ENCODE measurements around the gene NFU1. TPM values are rescaled to one million over a fixed set of nuclear protein-coding genes. Genes with fewer than 3 reads are reported as not detected.
A peak's percentile ranks its signal among the peaks of the same experiment; 100 is the strongest.
"Not testable (repeated sequence)": the region's sequence is repeated elsewhere in the genome, so short reads cannot be mapped to it uniquely, and the experiment has no call there.

Gene NFU1
- total RNA-seq, 1 donor from 2014 or later = 44.9 TPM

DNA sequence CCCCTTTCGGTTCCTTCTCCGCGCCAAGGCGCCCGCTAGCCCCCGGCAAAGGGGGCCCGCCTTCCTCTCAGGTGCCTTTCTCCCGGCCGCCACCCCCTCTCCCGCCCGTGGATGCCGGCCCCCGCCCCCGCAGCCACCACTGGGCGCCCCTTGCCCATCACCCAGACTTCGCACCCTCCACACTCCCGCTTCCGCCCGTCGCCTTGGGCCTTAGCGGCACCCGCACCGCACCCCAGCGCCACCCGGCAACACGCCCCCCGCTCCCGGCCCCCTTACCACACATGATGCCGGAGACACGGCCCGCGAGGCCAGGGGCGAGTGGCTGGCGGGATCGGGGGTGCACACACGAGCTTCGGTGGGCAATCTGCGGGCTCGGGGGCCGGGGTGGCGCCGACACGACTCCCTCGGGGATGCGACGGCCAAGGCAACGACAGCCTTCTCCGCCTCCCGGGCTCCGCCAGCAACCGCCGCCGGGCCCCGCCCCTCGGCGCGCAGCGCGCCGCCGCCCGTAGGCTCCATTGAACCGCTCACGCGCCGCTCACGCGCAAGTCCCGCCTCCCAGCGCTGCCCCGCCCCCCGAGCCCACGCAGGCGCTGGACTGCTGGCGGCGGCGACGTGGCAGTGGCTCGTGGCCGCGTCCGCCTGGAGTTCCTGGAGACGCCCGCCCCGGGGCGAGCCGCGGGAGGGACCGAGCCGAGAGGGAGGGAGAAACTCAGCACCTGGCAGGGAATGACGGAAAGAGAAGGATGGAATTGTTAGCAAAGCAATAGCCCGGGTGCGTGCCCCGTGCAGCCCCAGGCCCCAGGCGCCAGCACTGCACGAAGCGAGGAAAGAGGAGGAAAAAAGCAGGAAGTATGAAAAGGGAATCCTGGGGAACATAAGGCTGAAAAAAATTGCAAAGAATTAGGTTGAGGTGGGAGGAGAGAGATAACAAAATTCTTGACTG lies 50.2 kb downstream of the NFU1 start, which contains the start of gene GFPT1:
TSS of gene GFPT1 (minus strand) at position 439 of the 946 bp plus-strand sequence. CDS start at position 283, 156 bp downstream.
- peak; percentile 96 for DNase-seq

DNA sequence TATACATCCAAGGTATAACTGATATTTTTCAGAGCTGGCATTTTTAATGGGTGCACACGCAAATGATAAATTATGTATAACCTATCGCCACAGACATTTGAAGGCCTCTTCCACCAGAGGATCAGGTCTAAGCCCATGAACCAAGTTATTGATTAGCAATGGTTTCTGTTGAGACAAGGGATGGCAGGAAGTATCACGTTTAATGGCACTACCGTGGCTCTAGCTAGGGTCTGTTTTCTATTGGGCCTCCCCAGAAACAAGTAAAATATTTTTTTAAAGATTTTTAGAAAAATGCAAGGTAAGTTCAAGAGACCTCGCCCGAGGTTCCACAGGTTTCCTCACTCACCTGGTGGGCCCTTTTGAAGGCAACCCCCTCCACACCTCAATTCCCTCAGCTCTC lies 50.9 kb downstream of the NFU1 start:
- DNase-seq = peak; percentile 17

DNA sequence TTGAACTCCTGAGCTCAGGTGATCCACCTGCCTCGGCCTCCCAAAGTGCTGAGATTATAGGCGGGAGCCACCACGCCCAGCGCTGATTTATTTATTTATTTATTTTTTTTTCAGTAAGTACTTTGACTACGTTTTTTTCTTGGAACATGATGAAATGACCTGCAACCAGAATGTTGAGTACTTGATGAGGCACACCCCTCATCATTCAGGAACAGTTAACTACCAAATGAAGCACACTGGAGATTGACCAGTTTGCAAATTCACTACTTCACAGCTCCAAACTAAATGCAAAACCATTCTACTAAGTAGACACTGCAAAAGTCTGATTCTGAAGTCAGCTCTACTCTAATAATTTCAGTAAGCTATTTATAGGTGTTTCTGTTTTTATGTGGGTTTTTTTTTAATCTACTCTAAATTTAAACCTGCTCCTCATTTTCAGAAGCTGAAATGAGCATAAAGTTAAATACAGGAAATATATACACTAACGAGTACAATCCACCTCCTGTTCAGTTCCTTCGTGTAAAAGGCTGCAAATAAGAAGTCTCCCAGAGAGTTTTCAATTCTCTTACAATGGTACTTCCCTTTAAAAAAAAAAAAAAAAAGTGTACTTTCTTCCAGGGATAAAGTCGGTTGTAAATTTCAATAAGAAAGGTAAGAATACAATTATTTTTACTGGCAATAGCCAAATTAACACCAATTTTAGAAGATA lies 51.6 kb downstream of the NFU1 start:
- no peak for DNase-seq

DNA sequence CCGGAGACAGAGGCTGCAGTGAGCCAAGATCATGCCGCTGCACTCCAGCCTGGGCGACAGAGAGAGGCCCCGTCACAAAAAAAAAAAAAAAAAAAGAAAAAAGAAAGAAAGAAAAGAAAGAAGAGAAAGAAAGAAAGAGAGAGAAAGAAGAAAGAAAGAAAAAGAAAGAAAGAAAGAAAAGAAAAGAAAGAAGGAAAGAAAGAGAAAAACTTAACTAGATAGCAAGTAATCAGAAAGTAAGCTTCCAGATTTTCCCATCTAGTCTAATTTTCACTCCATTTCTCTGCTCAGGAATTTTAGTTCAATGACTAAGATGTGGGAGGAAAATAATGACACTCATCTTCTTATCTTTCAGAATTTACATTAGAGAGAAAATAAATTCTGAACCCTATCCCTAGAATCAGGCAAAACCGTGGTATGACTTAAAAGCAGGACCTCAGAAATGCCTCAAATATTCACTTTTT lies 52.6 kb downstream of the NFU1 start:
- DNase-seq = no peak

DNA sequence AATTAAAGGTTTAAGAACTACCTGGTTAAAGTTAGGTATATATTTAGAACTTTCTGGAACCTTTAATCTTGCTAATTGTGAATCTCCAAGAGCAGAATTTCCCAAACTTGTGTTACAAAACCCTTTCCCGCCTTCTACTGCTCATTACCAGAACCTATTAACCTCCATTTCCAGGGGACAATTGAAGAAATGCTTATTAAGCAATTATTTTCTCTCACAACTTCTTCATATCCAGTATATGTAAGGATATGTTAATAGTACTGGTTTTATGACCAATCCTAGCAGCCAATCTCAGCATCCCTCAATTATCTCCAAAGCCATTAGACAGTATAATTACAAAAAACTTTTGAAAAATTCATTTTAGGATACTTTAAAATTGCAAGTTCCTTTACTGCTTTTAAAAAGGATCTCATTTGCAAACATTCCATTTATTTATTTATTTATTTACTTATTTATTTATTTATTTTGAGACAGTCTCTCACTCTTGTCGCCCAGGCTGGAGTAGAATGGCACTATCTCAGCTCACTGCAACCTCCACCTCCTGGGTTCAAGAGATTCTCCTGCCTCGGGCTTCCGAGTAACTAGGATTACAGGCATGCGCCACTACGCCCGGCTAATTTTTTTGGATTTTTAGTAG lies 53.9 kb downstream of the NFU1 start:
- no peak for DNase-seq

DNA sequence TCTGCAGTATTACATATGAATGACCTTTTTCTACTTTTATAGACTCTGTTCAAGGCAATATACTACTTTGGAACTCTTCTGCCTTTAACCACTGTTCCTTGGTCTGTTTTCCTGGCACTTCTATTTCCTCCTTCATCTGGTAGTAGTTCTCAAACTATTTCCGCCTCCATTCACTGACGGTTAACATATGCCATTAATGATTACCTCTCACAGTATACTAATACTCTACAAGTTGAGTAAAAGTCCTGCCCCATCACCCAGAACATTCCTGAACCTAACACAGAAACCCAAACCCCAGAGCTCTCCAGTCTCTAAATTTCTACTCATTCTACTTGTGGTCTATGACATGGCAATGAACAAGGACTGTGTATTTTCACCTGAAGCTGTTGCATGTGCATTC lies 54.7 kb downstream of the NFU1 start:
- DNase-seq = no peak

DNA sequence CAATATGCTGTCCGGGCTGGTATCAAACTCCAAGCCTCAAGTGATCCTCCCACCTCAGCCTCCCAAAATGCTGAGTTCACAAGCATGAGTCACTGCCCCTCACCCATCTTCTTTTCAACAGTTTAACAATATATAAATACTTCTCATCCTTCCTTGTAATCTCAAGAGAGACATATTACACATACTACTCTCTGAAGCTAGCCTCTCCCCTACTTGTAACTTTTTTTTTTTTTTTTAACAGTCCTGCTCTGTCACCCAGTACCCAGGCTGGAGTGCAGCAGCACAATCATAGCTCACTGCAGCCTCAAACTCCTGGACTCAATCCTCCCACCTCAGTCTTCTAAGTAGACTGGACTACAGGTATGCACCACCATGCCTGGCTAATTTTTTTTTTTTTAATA lies 55.9 kb downstream of the NFU1 start:
- no peak for DNase-seq

DNA sequence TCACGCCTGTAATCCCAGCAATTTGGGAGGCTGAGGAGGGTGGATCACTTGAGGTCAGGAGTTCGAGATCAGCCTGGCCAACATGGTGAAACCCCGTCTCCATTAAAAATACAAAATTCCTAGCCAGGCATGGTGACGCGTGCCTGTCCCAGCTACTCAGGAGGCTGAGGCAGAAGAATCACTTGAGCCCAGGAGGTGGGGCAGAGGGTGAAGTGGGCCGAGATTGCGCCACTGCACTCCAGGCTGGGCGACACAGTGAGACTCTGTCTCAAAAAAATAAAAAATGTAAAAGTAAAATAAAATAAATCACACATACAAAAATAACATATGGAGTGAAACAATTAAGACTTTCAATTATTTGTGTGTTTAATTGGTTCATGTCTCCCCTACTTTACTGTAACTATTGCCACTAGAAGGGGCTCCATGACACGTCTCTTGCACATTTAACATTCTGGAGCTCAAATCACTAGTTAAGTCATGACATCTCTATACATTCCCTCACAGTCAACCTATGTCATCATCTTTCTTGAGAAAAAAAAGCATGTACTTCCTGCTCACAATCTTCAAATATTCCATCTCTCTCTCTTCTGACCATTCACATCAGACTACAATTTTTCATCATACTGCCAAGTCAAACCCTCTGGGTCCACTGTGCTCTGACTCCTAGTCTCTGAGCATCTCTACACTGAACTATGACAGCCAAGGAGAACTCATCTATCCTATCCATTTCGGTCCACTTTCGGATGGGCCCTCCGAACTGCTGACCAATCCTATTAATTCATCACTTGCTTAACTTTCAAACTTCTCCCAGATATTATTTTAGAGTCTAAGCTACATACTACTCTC lies 56.9 kb downstream of the NFU1 start:
- DNase-seq = no peak

DNA sequence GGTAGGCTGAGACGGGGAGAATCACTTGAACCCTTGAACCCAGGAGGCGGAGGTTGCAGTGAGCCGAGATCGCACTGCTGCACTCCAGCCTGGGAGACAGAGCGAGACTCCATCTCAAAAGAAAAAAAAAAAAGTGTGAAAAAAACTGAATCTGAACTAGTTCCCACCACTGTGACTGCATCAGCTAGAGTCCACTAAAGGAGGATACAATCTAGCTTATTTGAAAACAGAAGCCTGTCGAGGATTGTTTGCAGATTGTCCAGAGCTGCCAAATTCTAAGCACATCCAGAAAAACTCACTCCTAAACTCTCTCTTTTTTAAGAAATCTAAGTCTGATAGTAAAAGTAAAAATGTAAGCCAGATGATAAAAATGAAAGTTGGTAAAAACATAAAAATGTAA lies 60.8 kb downstream of the NFU1 start:
- DNase-seq = no peak

DNA sequence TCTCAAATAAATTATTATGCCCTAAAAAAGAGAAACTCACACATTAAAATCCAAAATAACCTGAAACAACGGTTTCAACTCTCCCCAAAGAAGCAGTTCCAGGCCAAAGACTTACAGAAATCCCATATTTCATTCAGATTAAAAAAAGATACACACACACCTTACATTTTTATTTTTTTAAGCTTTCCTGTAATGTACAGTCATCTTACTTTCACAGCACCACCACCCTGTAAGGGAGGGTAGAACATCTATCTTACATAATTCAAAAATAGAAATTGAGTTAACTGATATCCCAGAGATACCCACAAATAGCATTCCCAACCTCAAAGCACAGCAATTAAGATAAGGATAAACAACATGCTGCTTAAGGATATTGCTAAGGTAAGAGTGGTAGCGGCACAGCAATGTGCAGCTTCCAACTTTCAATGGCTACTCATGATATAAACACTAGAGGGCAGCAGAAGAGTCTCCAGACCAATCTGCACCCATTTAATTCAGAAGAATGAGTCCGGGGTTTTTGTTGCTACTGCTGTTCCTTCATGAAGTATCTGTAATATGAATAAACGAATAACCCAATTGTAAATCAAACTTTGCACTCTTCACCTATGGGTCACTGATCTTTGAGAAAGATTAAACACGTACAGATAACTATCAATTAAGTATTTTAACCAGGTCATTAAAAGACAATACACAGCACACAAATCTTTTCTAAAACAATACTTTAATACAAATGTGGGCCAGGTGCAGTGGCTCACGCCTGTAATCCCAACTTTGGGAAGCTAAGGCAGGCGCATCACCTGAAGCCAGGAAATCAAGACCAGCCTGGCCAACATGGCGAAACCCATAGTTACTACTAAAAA lies 61.5 kb downstream of the NFU1 start:
- peak; percentile 56 for DNase-seq

DNA sequence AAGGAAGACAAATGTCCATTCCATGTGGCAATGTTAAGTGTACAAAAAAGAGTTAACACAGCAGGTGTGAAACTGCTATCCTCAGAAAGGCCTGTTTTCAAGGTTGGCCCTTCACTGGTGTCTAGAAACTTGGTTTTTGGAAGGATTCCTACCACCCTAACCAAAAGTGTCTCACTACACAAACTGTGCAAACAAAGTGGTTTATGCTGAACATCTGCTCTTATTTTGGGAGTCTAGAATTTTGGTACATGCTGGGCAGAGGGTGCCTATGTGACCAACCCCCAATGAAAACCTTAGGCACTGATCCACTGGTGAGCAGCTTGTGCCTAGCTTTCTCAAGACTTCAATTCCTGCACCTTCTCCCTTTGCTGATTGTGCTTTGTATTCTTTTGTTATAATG lies 64.5 kb downstream of the NFU1 start:
- DNase-seq = no peak

DNA sequence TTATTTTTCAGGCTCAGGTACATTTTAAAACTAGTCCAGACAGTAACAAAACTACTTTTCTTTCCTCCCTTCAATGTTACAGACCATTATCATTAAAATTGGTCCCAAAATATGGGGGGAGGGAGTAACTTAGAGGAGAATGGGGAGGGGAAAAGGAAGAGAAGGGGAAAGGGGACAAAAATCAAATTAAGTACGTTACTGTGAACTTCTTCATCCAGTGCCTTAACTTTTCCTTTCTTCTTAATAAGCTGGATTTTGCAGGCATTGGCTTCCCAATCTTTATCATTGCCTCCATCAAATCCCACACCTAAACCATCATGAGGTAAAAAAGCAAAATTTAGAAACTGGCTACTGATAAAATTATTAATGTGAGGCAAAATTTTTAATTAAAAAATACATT lies 67.4 kb downstream of the NFU1 start:
- DNase-seq = no peak

DNA sequence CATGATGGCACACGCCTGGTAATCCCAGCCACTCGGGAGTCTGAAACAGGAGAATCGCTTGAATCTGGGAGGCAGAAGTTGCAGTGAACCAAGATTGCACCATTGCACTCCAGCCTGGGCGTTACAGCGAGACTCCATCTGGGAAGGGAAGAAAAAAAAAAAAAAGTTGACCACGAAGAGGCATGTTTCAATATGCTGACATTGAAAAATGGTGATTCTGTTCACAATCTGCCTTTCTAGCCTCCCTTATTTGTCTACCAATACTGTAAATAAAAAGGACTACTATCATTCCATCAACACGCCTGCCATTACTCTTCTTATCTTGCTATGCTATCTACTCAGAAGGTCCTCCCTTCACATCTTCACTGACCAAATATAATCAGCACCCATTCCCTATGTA lies 68.6 kb downstream of the NFU1 start:
- no peak for DNase-seq

DNA sequence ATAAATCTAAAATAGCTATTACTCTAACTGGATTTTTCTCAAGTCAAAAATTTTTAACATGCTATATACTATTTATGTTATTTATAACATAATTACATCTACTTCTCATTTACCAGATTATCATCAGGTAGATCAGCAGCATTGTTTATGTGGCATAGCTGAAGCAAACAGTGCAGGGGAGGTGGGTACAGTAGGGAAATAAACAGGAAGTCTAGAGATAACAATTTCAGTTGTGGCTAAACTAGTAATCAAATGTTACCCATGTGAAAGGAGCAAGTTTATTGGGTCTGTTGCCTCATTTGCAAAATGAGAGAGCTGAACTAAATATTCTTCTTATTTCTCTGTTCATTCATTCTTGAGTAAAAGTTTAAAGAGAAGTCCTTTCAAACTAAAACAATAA lies 77.9 kb downstream of the NFU1 start:
- DNase-seq = no peak

DNA sequence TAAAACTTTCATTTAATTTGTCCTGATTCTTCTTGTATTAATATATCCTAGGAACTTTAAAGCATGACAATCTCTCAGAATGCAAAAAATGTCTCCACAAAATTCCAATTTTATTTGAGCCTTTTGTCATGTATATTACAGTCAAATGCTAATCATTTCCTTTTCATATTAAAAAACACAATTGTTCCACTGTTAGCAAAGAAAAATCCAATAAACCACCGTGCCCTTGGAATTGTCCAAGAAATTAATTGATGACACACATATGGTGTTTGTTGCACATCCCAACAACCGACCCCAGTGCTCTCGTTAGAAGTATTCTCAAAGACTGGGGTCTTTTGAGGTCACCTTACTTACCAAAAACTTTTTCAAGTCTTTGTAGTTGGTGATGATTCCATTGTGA lies 78.3 kb downstream of the NFU1 start:
- DNase-seq = no peak

DNA sequence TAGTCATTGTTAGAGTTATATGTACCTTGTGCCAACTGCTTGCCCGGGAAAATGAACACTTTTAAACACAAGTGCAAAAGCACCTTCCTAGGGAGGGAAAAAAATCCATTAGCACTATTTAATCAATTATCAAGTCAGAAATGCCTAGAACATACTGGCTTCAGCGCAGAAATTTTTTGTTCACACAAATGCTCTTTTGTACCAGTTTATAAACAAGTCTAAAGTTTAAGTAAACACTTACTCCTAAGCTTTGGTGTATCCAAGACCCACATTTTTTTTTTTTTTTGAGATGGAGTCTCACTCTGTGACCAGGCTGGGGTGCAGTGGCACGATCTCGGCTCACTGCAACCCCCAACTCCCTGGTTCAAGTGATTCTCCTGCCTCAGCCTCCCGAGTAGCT lies 80.8 kb downstream of the NFU1 start:
- DNase-seq = no peak

DNA sequence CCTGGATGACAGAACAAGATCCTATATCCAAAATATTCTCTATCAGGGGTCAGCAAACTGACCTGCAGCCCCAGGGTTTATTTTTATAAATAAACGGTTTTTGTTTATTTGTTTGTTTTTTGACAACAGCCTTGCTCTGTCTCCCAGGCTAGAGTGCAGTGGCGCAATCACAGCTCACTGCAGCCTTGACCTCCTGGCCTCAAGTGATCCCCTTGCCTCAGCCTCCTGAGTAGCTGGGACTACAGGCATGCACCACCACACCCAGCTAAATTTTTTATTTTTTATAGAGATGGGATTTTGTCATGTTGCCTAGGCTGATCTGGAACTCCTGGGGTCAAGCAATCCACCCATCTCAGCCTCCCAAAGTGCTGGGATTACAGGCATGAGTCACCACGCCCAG lies 82.3 kb downstream of the NFU1 start:
- DNase-seq = not testable (repeated sequence)

DNA sequence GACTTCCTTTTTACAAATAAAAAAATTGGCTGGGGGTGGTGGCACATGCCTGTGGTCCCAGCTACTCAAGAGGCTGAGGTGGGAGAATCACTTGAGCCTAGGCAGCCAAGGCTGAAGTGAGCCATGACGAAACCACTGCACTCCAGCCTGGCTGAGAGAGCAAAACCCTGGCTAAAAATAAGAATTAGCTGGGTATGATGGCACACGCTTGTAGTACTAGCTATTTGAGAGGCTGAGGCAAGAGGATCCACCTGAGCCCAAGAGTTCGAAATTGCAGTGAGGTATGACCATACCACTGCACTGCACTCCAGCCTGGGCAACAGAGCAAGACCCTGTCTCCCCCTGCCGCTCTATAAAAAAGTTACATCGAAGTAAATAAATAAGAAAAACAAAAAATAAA lies 83.9 kb downstream of the NFU1 start:
- DNase-seq = no peak

DNA sequence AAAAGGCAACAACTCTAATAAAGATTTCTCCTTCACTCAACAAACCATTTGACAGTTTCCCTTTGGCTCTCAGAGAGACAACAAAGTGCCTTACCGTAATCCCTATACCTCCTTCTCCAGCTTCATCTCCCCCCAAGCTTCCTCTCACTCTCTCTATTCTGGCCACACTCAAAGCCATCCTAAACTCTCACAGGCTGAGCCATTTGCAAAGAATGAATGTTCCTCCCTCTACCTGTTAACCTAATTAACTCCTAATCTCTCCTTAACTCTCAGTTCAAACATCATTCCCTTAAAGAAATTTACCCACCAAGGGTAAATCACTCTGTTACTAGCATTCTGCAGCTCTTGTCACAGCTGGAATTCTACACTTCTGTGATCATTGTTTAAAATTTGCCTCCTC lies 88.5 kb downstream of the NFU1 start:
- DNase-seq = no peak

All from dermis blood vessel endothelial cell (primary cell).